NT2/D1 (cell line): ENCODE measurements around the gene PGBD5.

Source experiments
- DNase-seq: peaks from one replicate; pipeline ENCODE4 v3.0.0-alpha.2; 2011; ENCODE audit warnings: low read depth, low spot score
- H3K27me3 ChIP-seq: 2 replicates; pipeline ENCODE4 v1.6.0; 2011; ENCODE audit warnings: mild to moderate bottlenecking; ENCODE audit not compliant: insufficient read length, insufficient read depth
- H3K36me3 ChIP-seq: 2 replicates; pipeline ENCODE4 v1.6.1; 2011; ENCODE audit warnings: mild to moderate bottlenecking, low read length, mixed read lengths; ENCODE audit not compliant: insufficient read depth, insufficient read length
- H3K4me1 ChIP-seq: 2 replicates; pipeline ENCODE4 v1.5.1; 2011; ENCODE audit not compliant: insufficient read depth, insufficient read length
- H3K4me3 ChIP-seq: 2 replicates; pipeline ENCODE4 v1.5.1; 2011; ENCODE audit warnings: low read depth; ENCODE audit not compliant: insufficient read length
- H3K9ac ChIP-seq: 2 replicates; pipeline ENCODE4 v1.6.0; 2011; ENCODE audit warnings: low read depth; ENCODE audit not compliant: insufficient read length
- H3K9me3 ChIP-seq: 2 replicates; pipeline ENCODE4 v1.5.1; 2011; ENCODE audit warnings: mild to moderate bottlenecking, low read length; ENCODE audit not compliant: insufficient read depth
- SUZ12 ChIP-seq: IDR thresholded peaks from 2 replicates; pipeline ENCODE4 v1.6.1; 2011; ENCODE audit not compliant: insufficient read length, insufficient read depth; ENCODE audit errors: extremely low read depth
- YY1 ChIP-seq: IDR thresholded peaks from 2 replicates; pipeline ENCODE4 v1.6.1; 2011; ENCODE audit not compliant: insufficient read length, insufficient read depth
- ZNF274 ChIP-seq: IDR thresholded peaks from 2 replicates; pipeline ENCODE4 v1.6.1; 2011; ENCODE audit warnings: mild to moderate bottlenecking, low read depth, low read length

The PGBD5 gene

GRCh38 chr1:230381585-230381984 is 44.5 kb downstream of the PGBD5 start:
- Histone ChIP-seq H3K9me3 (peaks cover 24% of the 10 kb centered on the region), H3K4me3 (no peak overlapping the region), H3K9ac (peak overlapping the region; percentile 44), H3K27me3 (no peaks in the 10 kb centered on the region), H3K36me3 (no peaks in the 10 kb centered on the region), H3K4me1 (peaks cover 5% of the 10 kb centered on the region)
- DNase-seq = peak; percentile 33
- TF ChIP-seq ZNF274 (no peak), YY1 (no peak), SUZ12 (no peak)

DNA sequence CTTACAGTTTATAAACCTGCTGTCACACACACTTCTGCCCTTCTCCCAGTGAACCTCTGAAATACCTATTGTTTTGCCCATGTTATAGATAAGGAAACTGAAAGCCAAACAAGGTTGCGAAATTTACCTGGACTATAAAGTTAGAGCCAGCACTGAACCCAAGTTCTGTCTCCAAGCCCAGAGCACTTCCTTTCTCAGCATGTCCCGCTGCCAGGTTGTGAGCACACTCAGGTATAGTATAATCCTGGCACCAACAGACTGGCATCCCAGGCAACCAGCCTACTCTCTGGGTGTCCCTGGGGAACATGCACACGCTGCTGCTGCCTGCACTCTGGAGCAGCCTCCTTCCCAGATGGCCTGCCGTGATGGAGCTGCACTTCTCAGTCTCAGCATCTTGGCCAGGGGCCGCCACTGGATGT is 45.1 kb downstream of the PGBD5 start:
- H3K9me3 ChIP-seq = peaks cover 24% of the 10 kb centered on the region
- no peaks in the 10 kb centered on the region for H3K36me3 ChIP-seq

GRCh38 chr1:230379928-230380327 is 46.2 kb downstream of the PGBD5 start:
- H3K27me3 ChIP-seq = no peaks in the 10 kb centered on the region
- TF ChIP-seq ZNF274 = no peak
- TF ChIP-seq YY1 = no peak
- no peak for TF ChIP-seq SUZ12
- peaks cover 5% of the 10 kb centered on the region for H3K4me1 ChIP-seq
- no peak overlapping the region for H3K4me3 ChIP-seq
- H3K9me3 ChIP-seq = peaks cover 24% of the 10 kb centered on the region
- H3K9ac ChIP-seq = no peak overlapping the region
- no peak for DNase-seq
- no peaks in the 10 kb centered on the region for H3K36me3 ChIP-seq

More for the DNA sequence above, 45.1 kb downstream of the PGBD5 start:
- Histone ChIP-seq H3K27me3 (no peaks in the 10 kb centered on the region), H3K4me1 (peaks cover 5% of the 10 kb centered on the region), H3K9ac (peak overlapping the region; percentile 44), H3K4me3 (no peak overlapping the region)
- no peak for TF ChIP-seq SUZ12
- no peak for TF ChIP-seq ZNF274
- no peak for TF ChIP-seq YY1
- no peak for DNase-seq

GRCh38 chr1:230379462-230379861 is 46.7 kb downstream of the PGBD5 start:
- H3K4me3 ChIP-seq = no peak overlapping the region
- no peaks in the 10 kb centered on the region for H3K27me3 ChIP-seq
- no peak overlapping the region for H3K9ac ChIP-seq
- peaks cover 5% of the 10 kb centered on the region for H3K4me1 ChIP-seq
- DNase-seq = no peak
- no peaks in the 10 kb centered on the region for H3K36me3 ChIP-seq
- no peak for TF ChIP-seq SUZ12
- no peak for TF ChIP-seq YY1
- TF ChIP-seq ZNF274 = no peak
- H3K9me3 ChIP-seq = peaks cover 24% of the 10 kb centered on the region

- H3K27me3 ChIP-seq = no peaks in the 10 kb centered on the region
- no peak for TF ChIP-seq SUZ12
- TF ChIP-seq YY1 = no peak
- no peak for TF ChIP-seq ZNF274
- no peak overlapping the region for H3K9ac ChIP-seq
- H3K4me3 ChIP-seq = no peak overlapping the region
- H3K4me1 ChIP-seq = peaks cover 5% of the 10 kb centered on the region
- DNase-seq = no peak
- H3K9me3 ChIP-seq = peaks cover 24% of the 10 kb centered on the region
- no peaks in the 10 kb centered on the region for H3K36me3 ChIP-seq
Observed at GRCh38 chr1:230377851-230378250, 48.3 kb downstream of the PGBD5 start.

- no peak for DNase-seq
- Histone ChIP-seq H3K4me1 (peaks cover 5% of the 10 kb centered on the region), H3K9me3 (peaks cover 24% of the 10 kb centered on the region), H3K27me3 (no peaks in the 10 kb centered on the region), H3K9ac (no peak overlapping the region), H3K36me3 (no peaks in the 10 kb centered on the region), H3K4me3 (no peak overlapping the region)
- TF ChIP-seq ZNF274 (no peak), SUZ12 (no peak), YY1 (no peak)
Observed at GRCh38 chr1:230377324-230377723, 48.8 kb downstream of the PGBD5 start.

- no peak overlapping the region for H3K9ac ChIP-seq
- no peak overlapping the region for H3K4me3 ChIP-seq
- DNase-seq = no peak
- no peaks in the 10 kb centered on the region for H3K36me3 ChIP-seq
- peaks cover 3% of the 10 kb centered on the region for H3K4me1 ChIP-seq
- peaks cover 24% of the 10 kb centered on the region for H3K9me3 ChIP-seq
- H3K27me3 ChIP-seq = no peaks in the 10 kb centered on the region
- TF ChIP-seq SUZ12 (no peak), ZNF274 (no peak), YY1 (no peak)
Observed at GRCh38 chr1:230376296-230376695, 49.8 kb downstream of the PGBD5 start.
